ENCODE data around the gene CEP128. TPM values are rescaled to one million over a fixed set of nuclear protein-coding genes. Genes with fewer than 3 reads are reported as not detected.
"Not testable (repeated sequence)": the region's sequence is repeated elsewhere in the genome, so short reads cannot be mapped to it uniquely, and the experiment has no call there.

CEP128 gene
- polyA plus RNA-seq, 3 donors from 2014 or later: 1.6 to 5.0 (median 2.0) TPM

GRCh38 chr14:80912013-80912412 lies 29.5 kb downstream of the CEP128 start:
- H3K27me3 Mint-ChIP-seq (ENCODE audit: low read depth in 3 of 3); H3K4me1 Mint-ChIP-seq; H3K4me3 Mint-ChIP-seq; DNase-seq; H3K9me3 Mint-ChIP-seq; H3K27ac Mint-ChIP-seq: not testable (repeated sequence)
- peaks cover 9 to 38% (median 19%) of the 10 kb centered on the region in 3 donors for H3K36me3 Mint-ChIP-seq

GRCh38 chr14:80906946-80907345 lies 34.6 kb downstream of the CEP128 start:
- DNase-seq: no peak
- H3K27me3 Mint-ChIP-seq (ENCODE audit: low read depth in 3 of 3): no peaks in the 10 kb centered on the region
- peaks cover 5 to 24% (median 23%) of the 10 kb centered on the region in 3 donors for H3K36me3 Mint-ChIP-seq
- H3K27ac Mint-ChIP-seq: no peak overlapping the region
- no peaks in the 10 kb centered on the region for H3K4me1 Mint-ChIP-seq
- H3K9me3 Mint-ChIP-seq: no peaks in the 10 kb centered on the region
- no peak overlapping the region for H3K4me3 Mint-ChIP-seq

- H3K36me3 Mint-ChIP-seq: peaks cover 9 to 28% (median 26%) of the 10 kb centered on the region in 3 donors
- H3K4me3 Mint-ChIP-seq: no peak overlapping the region
- H3K27me3 Mint-ChIP-seq (ENCODE audit: low read depth in 3 of 3): no peaks in the 10 kb centered on the region
- H3K4me1 Mint-ChIP-seq: no peaks in the 10 kb centered on the region
- DNase-seq: no peak
- H3K9me3 Mint-ChIP-seq: no peaks in the 10 kb centered on the region
- H3K27ac Mint-ChIP-seq: no peak overlapping the region
Measured at GRCh38 chr14:80906336-80906735, 35.2 kb downstream of the CEP128 start.

GRCh38 chr14:80902608-80903007 lies 38.9 kb downstream of the CEP128 start:
- H3K27me3 Mint-ChIP-seq (ENCODE audit: low read depth in 3 of 3): no peaks in the 10 kb centered on the region
- H3K9me3 Mint-ChIP-seq: no peaks in the 10 kb centered on the region
- H3K4me1 Mint-ChIP-seq: no peaks in the 10 kb centered on the region
- H3K36me3 Mint-ChIP-seq: peaks cover 15 to 30% (median 23%) of the 10 kb centered on the region in 3 donors
- H3K4me3 Mint-ChIP-seq: no peak overlapping the region
- no peak for DNase-seq
- H3K27ac Mint-ChIP-seq: no peak overlapping the region

- Mint-ChIP-seq H3K27me3 (ENCODE audit: low read depth in 3 of 3) (no peaks in the 10 kb centered on the region), H3K4me1 (no peaks in the 10 kb centered on the region), H3K9me3 (no peaks in the 10 kb centered on the region), H3K4me3 (no peak overlapping the region), H3K36me3 (peaks cover 15 to 37% (median 23%) of the 10 kb centered on the region in 3 donors), H3K27ac (no peak overlapping the region)
- DNase-seq: no peak
Measured at GRCh38 chr14:80901822-80902221, 39.7 kb downstream of the CEP128 start.

- H3K4me3 Mint-ChIP-seq: no peak overlapping the region
- no peak for DNase-seq
- H3K9me3 Mint-ChIP-seq: no peaks in the 10 kb centered on the region
- H3K36me3 Mint-ChIP-seq: peaks cover 15 to 36% (median 20%) of the 10 kb centered on the region in 3 donors
- H3K27me3 Mint-ChIP-seq (ENCODE audit: low read depth in 3 of 3): no peaks in the 10 kb centered on the region
- H3K27ac Mint-ChIP-seq: no peak overlapping the region
- H3K4me1 Mint-ChIP-seq: no peaks in the 10 kb centered on the region
Measured at GRCh38 chr14:80901260-80901659, 40.3 kb downstream of the CEP128 start.

GRCh38 chr14:80872645-80873044 lies 68.9 kb downstream of the CEP128 start:
- no peak for DNase-seq
- peaks cover 18 to 46% (median 39%) of the 10 kb centered on the region in 3 donors for H3K36me3 Mint-ChIP-seq
- peaks cover 0 to 1% (median 0%) of the 10 kb centered on the region in 3 donors for H3K27me3 Mint-ChIP-seq (ENCODE audit: low read depth in 3 of 3)
- H3K27ac Mint-ChIP-seq: no peak overlapping the region
- H3K4me3 Mint-ChIP-seq: no peak overlapping the region
- peaks cover 7 to 27% (median 15%) of the 10 kb centered on the region in 6 donors for H3K9me3 Mint-ChIP-seq
- no peaks in the 10 kb centered on the region for H3K4me1 Mint-ChIP-seq

- Mint-ChIP-seq H3K9me3 (peaks cover 14 to 44% (median 25%) of the 10 kb centered on the region in 6 donors), H3K27me3 (ENCODE audit: low read depth in 3 of 3) (peaks cover 0 to 3% (median 0%) of the 10 kb centered on the region in 3 donors), H3K27ac (no peak overlapping the region), H3K4me3 (no peak overlapping the region), H3K36me3 (peaks cover 24 to 43% (median 37%) of the 10 kb centered on the region in 3 donors), H3K4me1 (no peaks in the 10 kb centered on the region)
- DNase-seq: no peak
Measured at GRCh38 chr14:80868260-80868659, 73.3 kb downstream of the CEP128 start.

GRCh38 chr14:80867798-80868197 lies 73.7 kb downstream of the CEP128 start:
- Mint-ChIP-seq H3K36me3 (peaks cover 24 to 43% (median 37%) of the 10 kb centered on the region in 3 donors), H3K4me3 (no peak overlapping the region), H3K4me1 (no peaks in the 10 kb centered on the region), H3K27me3 (ENCODE audit: low read depth in 3 of 3) (peaks cover 0 to 3% (median 0%) of the 10 kb centered on the region in 3 donors), H3K9me3 (peaks cover 14 to 44% (median 25%) of the 10 kb centered on the region in 6 donors), H3K27ac (no peak overlapping the region)
- no peak for DNase-seq

- Mint-ChIP-seq H3K4me3 (no peak overlapping the region), H3K27me3 (ENCODE audit: low read depth in 3 of 3) (peaks cover 0 to 3% (median 0%) of the 10 kb centered on the region in 3 donors), H3K27ac (no peak overlapping the region), H3K4me1 (no peaks in the 10 kb centered on the region), H3K36me3 (peaks cover 24 to 39% (median 36%) of the 10 kb centered on the region in 3 donors), H3K9me3 (peaks cover 14 to 44% (median 25%) of the 10 kb centered on the region in 6 donors)
- DNase-seq: no peak
Measured at GRCh38 chr14:80867091-80867490, 74.4 kb downstream of the CEP128 start.

- peaks cover 14 to 44% (median 25%) of the 10 kb centered on the region in 6 donors for H3K9me3 Mint-ChIP-seq
- H3K36me3 Mint-ChIP-seq: peaks cover 24 to 31% (median 27%) of the 10 kb centered on the region in 3 donors
- H3K4me1 Mint-ChIP-seq: no peaks in the 10 kb centered on the region
- DNase-seq: no peak
- peaks cover 0 to 3% (median 0%) of the 10 kb centered on the region in 3 donors for H3K27me3 Mint-ChIP-seq (ENCODE audit: low read depth in 3 of 3)
- H3K27ac Mint-ChIP-seq: no peak overlapping the region
- no peak overlapping the region for H3K4me3 Mint-ChIP-seq
Measured at GRCh38 chr14:80865565-80865964, 76.0 kb downstream of the CEP128 start.

GRCh38 chr14:80862983-80863382 lies 78.6 kb downstream of the CEP128 start:
- Mint-ChIP-seq H3K4me1 (no peaks in the 10 kb centered on the region), H3K4me3 (no peak overlapping the region), H3K27me3 (ENCODE audit: low read depth in 3 of 3) (peaks cover 0 to 3% (median 0%) of the 10 kb centered on the region in 3 donors), H3K9me3 (peaks cover 11 to 20% (median 15%) of the 10 kb centered on the region in 6 donors), H3K27ac (no peak overlapping the region), H3K36me3 (peaks cover 11 to 12% (median 11%) of the 10 kb centered on the region in 3 donors)
- DNase-seq: no peak

- Mint-ChIP-seq H3K27ac (no peak overlapping the region), H3K4me1 (no peaks in the 10 kb centered on the region), H3K36me3 (peaks cover 6 to 8% (median 7%) of the 10 kb centered on the region in 3 donors), H3K27me3 (ENCODE audit: low read depth in 3 of 3) (peaks cover 0 to 2% (median 0%) of the 10 kb centered on the region in 3 donors), H3K9me3 (peaks cover 6 to 15% (median 11%) of the 10 kb centered on the region in 6 donors), H3K4me3 (no peak overlapping the region)
- DNase-seq: no peak
Measured at GRCh38 chr14:80862541-80862940, 79.0 kb downstream of the CEP128 start.

GRCh38 chr14:80850197-80850814 lies 91.2 kb downstream of the CEP128 start:
- H3K27me3 Mint-ChIP-seq (ENCODE audit: low read depth in 3 of 3): no peaks in the 10 kb centered on the region
- no peak overlapping the region for H3K4me3 Mint-ChIP-seq
- DNase-seq: peak in 1 of 3 donors; percentile 2
- no peaks in the 10 kb centered on the region for H3K9me3 Mint-ChIP-seq
- H3K27ac Mint-ChIP-seq: no peak overlapping the region
- H3K4me1 Mint-ChIP-seq: no peaks in the 10 kb centered on the region
- H3K36me3 Mint-ChIP-seq: no peaks in the 10 kb centered on the region

- H3K4me1 Mint-ChIP-seq: no peaks in the 10 kb centered on the region
- no peak overlapping the region for H3K27ac Mint-ChIP-seq
- no peaks in the 10 kb centered on the region for H3K9me3 Mint-ChIP-seq
- no peaks in the 10 kb centered on the region for H3K36me3 Mint-ChIP-seq
- no peaks in the 10 kb centered on the region for H3K27me3 Mint-ChIP-seq (ENCODE audit: low read depth in 3 of 3)
- H3K4me3 Mint-ChIP-seq: no peak overlapping the region
- DNase-seq: no peak
Measured at GRCh38 chr14:80847070-80847469, 94.5 kb downstream of the CEP128 start.

Measured in immature natural killer cell (primary cell).